Measurements from ENCODE around the gene AP5S1.
"Not testable (repeated sequence)": the region's sequence is repeated elsewhere in the genome, so short reads cannot be mapped to it uniquely, and the experiment has no call there.

Gene AP5S1

GRCh38 chr20:3789201-3789600 lies 31.1 kb upstream of the AP5S1 start:
- not testable (repeated sequence) for DNase-seq (ENCODE audit: low spot score)

- not testable (repeated sequence) for DNase-seq (ENCODE audit: low spot score)
Observed at GRCh38 chr20:3794168-3794567, 26.2 kb upstream of the AP5S1 start.

GRCh38 chr20:3794701-3795420 lies 25.5 kb upstream of the AP5S1 start:
- DNase-seq (ENCODE audit: low spot score), result no peak

- peak; percentile 95 for DNase-seq (ENCODE audit: low spot score)
Observed at GRCh38 chr20:3795511-3796468, 24.6 kb upstream of the AP5S1 start, which contains the start of gene CDC25B. Gene CDC25B (plus strand): TSS chr20:3796310. CDS start chr20:3796532, 222 bp downstream.

GRCh38 chr20:3796477-3797225 lies 23.7 kb upstream of the AP5S1 start:
- DNase-seq (ENCODE audit: low spot score), result no peak

GRCh38 chr20:3797226-3797545 lies 23.2 kb upstream of the AP5S1 start:
- no peak for DNase-seq (ENCODE audit: low spot score)

- DNase-seq (ENCODE audit: low spot score), result no peak
Observed at GRCh38 chr20:3797592-3798372, 22.6 kb upstream of the AP5S1 start.

- no peak for DNase-seq (ENCODE audit: low spot score)
Observed at GRCh38 chr20:3798373-3798768, 22.0 kb upstream of the AP5S1 start.

- DNase-seq (ENCODE audit: low spot score), result no peak
Observed at GRCh38 chr20:3798908-3799248, 21.5 kb upstream of the AP5S1 start.

- DNase-seq (ENCODE audit: low spot score), result no peak
Observed at GRCh38 chr20:3800256-3800877, 20.0 kb upstream of the AP5S1 start.

GRCh38 chr20:3800878-3801260 lies 19.5 kb upstream of the AP5S1 start:
- no peak for DNase-seq (ENCODE audit: low spot score)

- DNase-seq (ENCODE audit: low spot score), result no peak
Observed at GRCh38 chr20:3801299-3801698, 19.0 kb upstream of the AP5S1 start.

- DNase-seq (ENCODE audit: low spot score), result no peak
Observed at GRCh38 chr20:3801846-3802245, 18.5 kb upstream of the AP5S1 start.

- no peak for DNase-seq (ENCODE audit: low spot score)
Observed at GRCh38 chr20:3802524-3803239, 17.7 kb upstream of the AP5S1 start.

- no peak for DNase-seq (ENCODE audit: low spot score)
Observed at GRCh38 chr20:3803289-3803688, 17.1 kb upstream of the AP5S1 start.

GRCh38 chr20:3803854-3804253 lies 16.5 kb upstream of the AP5S1 start:
- DNase-seq (ENCODE audit: low spot score), result no peak

- DNase-seq (ENCODE audit: low spot score), result no peak
Observed at GRCh38 chr20:3804254-3804751, 16.0 kb upstream of the AP5S1 start.

GRCh38 chr20:3804781-3805180 lies 15.6 kb upstream of the AP5S1 start:
- no peak for DNase-seq (ENCODE audit: low spot score)

GRCh38 chr20:3808544-3808943 lies 11.8 kb upstream of the AP5S1 start:
- no peak for DNase-seq (ENCODE audit: low spot score)

- peak; percentile 97 for DNase-seq (ENCODE audit: low spot score)
Observed at GRCh38 chr20:3811467-3812258, 8.7 kb upstream of the AP5S1 start.
